ENCODE results near the gene LY6G6D.

Gene LY6G6D

GRCh38 chr6:31693535-31693934 is 21.6 kb upstream of the LY6G6D start:
- TF ChIP-seq ZFX (IDR thresholded peaks at IDR 0.05; ENCODE audit: borderline replicate concordance) (no peak), CTCF (IDR thresholded peaks at IDR 0.05) (no peak)

GRCh38 chr6:31697555-31697954 is 17.6 kb upstream of the LY6G6D start:
- TF ChIP-seq CTCF (IDR thresholded peaks at IDR 0.05) (no peak), ZFX (IDR thresholded peaks at IDR 0.05; ENCODE audit: borderline replicate concordance) (no peak)
- H3K27ac ChIP-seq = no peak overlapping the region

More at GRCh38 chr6:31693535-31693934, 21.6 kb upstream of the LY6G6D start:
- H3K27ac ChIP-seq = no peak overlapping the region

- no peak overlapping the region for H3K27ac ChIP-seq
- TF ChIP-seq ZFX (IDR thresholded peaks at IDR 0.05; ENCODE audit: borderline replicate concordance) (no peak), CTCF (IDR thresholded peaks at IDR 0.05) (no peak)
Measured at GRCh38 chr6:31700740-31701401, 14.3 kb upstream of the LY6G6D start.

GRCh38 chr6:31701666-31702404 is 13.3 kb upstream of the LY6G6D start:
- peak overlapping the region; percentile 72; the same call in 1 of the 2 replicates for H3K27ac ChIP-seq
- TF ChIP-seq CTCF (IDR thresholded peaks at IDR 0.05) = no peak
- no peak for TF ChIP-seq ZFX (IDR thresholded peaks at IDR 0.05; ENCODE audit: borderline replicate concordance)

- no peak for TF ChIP-seq CTCF (IDR thresholded peaks at IDR 0.05)
- no peak for TF ChIP-seq ZFX (IDR thresholded peaks at IDR 0.05; ENCODE audit: borderline replicate concordance)
- peak overlapping the region; percentile 72 for H3K27ac ChIP-seq
Measured at GRCh38 chr6:31702405-31702818, 12.7 kb upstream of the LY6G6D start.

GRCh38 chr6:31702819-31703716 is 12.1 kb upstream of the LY6G6D start, which contains the start of gene ABHD16A:
ABHD16A (minus strand) TSS chr6:31703324; CDS start chr6:31703281, 43 bp downstream.
- no peak for TF ChIP-seq ZFX (IDR thresholded peaks at IDR 0.05; ENCODE audit: borderline replicate concordance)
- no peak for TF ChIP-seq CTCF (IDR thresholded peaks at IDR 0.05)
- peak within 1 kb of the TSS; percentile 72 for H3K27ac ChIP-seq

Measured in 22Rv1 (cell line).